GM18508 (cell line): ENCODE results near the gene DUSP11.
"Not testable (repeated sequence)": the region's sequence is repeated elsewhere in the genome, so short reads cannot be mapped to it uniquely, and the experiment has no call there.

Experiments
- ATAC-seq: cut with Tn5 transposase; IDR thresholded peaks from one replicate; pipeline ENCODE4 v1.9.1; 2021; ENCODE audit warnings: moderate number of reproducible peaks; ENCODE audit not compliant: insufficient read depth, unreplicated experiment

Gene DUSP11

DNA sequence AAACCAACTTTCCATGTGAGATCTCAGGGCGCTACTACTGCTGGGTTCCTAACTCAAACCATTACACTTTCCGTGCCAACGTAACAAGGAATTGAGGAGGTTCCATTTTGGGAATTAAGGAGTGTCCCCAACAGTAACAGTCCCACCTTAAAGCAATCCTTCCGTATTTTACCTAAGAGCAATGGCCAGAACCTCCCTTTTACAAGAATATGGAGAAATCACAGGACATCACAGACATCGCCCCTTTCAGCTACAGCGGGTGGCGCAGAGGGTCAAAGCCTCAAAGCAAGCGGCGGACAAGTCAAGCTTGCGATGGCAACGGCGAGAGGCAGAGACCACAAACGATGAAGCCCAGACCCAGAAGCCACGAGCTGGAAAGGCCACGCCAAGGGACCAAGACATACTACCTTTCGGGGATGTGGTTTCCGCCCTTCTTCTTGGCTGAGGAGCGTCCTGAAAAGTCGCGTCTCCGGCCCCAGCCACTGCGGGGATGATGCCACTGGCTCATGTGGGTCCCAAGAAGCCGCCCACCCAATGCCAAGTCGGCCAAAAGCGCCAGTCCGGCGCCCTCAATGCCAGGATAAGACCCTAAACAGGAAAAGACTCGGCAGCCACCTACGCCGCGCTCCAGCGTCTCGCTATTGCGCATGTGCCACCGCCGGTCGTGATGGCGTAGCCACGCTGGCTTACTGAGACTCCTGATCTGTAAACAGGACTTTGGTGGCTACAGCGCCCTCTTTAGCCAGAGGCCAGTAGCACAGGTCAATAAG, at the start of gene DUSP11:
DUSP11 (minus strand) TSS at position 637 of the 770 bp plus-strand sequence; CDS start at position 508, 129 bp downstream.
- ATAC-seq, result peak; percentile 96

DNA sequence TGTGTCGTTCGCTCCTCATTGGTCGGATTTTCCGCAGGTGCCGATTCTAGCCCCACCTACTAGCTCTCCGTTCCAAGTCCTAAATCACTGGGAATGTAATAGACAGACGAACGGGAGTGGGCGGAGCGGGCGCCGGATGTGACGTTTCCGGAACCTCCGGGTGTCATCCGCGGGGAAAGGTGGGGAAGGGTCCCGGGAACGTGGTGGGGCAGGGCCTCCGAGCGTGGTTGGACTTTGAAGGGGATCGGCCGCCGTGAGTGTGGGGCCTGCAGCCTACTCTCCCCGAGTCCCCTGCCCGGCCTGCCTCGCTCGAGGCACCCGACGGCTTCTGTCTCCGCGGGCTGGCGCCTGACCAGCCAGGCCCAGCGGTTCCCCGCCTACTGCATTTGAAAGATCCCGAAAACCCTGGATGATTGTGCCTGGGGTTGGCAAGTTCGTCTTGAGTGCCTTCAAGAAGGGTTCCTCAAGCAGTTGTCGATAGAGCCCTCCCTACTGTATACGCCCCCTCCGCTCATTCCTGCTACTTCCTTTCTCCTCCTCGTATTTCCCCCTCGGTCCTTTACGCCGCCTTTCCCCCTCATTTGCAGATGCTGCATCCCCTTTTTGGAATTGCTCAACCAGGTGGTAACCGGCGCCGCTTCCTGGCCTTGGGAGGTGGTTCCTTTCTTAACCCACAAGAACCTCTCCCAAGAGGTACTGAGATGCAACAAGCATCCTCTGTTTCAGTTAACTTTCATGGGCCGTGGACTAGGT, 49.1 kb upstream of the DUSP11 start, which contains the start of gene STAMBP:
STAMBP (plus strand) TSS at position 144 of the 753 bp plus-strand sequence. CDS start 1,896 bp downstream, outside the sequence.
- ATAC-seq, result peak; percentile 51

DNA sequence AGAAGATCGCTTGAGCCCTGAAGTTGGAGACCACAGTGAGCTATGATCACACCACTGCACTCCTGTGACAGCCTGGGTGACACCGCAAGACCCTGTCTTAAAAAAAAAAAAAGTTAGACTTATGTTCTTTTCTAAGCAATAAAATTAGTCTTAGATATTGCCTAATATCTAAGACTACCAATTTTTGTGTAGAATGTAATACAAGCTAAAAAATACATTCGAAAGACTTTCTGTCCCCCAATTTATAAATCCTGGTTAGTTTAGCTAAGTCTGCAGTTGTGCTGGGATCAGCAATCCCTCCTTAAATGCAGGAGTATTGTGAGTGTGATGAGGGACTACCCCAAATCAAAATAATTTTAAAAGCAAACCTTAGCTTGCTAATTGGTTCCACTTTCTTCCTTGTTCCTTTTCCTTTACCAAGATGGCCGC, 48.5 kb upstream of the DUSP11 start:
- no peak for ATAC-seq

DNA sequence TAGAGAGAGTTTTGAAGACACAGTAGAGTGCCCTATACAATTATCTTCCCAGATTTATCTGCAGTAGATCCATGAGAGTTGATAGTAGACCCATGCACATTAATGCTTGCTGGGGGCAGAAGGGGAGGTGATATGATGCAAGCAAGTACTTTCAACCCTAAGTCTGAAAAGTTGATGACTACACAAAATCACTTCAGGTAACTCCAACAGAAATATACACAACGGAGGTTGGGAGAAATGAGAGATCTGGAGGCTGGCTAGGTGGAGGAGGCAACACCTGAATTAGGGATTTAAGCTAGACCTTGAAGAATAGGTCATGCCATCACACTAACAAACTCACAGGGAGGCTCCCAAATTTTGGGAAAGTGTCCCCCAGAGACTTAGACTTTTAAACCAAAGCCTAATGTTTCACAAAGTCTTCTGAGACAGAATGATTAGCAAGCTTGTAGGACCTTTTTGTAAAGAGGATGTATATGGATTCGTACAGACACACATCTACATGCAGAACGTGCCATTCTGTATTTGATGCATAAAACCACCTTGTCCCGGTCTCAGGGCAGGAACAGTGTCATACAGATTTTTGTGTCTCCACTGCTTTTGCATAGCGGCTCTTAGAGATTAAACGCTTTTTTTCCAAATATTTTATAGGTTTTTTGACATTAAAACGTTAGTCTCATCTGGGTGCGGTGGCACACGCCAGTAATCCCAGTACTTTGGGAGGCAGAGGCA, 47.9 kb upstream of the DUSP11 start:
- no peak for ATAC-seq

DNA sequence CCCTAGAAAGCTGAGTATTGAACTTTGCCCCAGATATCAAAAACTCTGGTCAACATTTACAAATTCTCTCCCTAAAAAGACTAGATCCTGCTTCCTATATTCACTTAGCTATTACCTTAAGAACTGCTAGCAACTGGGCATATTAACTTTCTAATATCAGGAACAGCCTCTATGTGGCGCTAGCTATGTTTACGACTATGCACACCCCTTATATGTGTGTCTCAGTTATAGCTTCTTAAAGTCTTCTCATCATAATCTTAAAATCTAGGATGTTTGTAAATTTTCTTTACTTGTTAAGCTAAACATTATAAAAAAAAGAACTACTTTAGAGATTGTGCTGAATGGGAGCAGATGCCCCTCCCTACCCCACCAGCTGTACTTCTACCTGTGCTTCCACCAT, 47.1 kb upstream of the DUSP11 start:
- ATAC-seq, result no peak

DNA sequence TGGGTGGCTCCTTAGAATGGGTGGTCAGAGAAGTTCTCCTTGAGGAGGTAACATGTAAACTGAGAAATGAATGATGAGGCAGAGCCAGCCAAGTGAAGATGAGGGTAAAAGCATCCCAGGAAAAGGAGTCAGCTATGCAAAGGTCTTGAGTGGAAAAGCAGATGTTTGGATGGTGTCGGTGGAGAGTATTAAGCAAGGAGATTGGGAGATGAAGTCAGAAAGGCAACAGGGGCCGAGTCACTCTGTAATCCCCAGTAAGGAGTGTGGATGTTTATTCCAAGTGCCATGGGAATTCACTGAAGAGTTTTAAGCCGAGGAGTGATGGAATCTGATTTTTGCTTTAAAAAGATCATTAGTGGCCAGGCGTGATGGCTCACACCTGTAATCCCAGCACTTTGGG, 45.5 kb upstream of the DUSP11 start:
- no peak for ATAC-seq

DNA sequence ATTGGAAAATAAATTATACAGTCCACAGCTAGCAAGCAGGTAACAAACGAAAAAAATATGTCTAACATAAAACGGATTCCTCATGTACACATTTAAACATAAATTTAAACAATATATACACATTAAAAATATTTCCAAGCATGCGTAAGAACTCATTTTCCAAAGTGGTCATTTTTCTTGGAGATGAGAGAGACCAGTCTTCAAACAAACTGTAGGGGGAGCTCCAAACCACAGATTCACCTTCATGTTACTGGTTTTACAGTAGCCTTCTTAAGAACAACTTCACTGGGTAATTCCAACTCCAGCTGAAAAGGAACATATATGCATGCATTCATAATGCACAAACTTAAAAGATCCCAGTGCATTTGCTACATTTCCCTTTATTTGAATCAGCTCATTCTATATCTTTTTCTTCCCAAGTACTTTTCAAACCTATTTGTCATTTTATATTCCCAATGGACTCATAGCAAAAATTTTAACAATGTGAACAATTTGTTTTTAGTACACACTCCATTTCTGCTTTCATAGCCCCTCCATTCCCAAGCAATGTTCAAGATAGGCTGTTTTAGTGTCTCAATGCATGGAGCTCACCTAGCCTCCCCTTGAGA, 44.1 kb upstream of the DUSP11 start:
- ATAC-seq, result no peak

DNA sequence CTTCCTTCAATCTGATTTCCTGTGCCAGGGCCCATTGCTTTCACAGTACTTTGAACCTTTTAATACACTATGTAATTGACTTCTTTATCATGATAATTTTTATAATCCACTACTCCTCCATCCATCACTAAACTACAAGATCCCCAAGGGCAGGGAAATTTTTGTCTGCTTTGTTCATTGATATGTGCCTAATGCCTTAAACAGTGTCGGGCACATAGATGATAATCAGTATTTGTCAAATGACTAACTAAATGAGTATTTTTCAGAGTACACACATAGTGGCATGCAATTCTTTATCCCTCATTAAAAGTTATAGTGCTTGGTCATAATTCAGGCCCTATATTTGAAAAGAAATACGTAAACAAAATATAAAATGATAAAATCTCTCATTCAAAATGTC, 43.5 kb upstream of the DUSP11 start:
- no peak for ATAC-seq

DNA sequence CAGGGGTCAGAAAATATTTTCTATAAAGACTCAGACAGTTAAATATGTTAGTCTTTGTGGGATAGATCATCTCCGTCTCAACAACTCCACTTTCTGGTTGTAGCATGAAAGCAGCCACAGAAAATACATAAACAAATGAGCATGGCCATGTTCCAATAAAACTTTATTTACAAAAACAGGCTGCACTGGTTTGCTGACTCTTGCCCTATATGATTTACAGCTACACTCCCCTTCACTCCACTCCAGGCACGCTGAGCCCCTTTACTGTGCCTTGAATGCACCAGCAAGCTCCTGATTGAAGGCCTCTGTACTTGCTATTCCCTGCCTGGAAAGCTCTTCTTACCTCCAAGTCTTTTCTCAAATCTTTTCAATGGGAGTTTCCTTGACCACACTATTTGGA, 43.1 kb upstream of the DUSP11 start:
- ATAC-seq, result no peak

DNA sequence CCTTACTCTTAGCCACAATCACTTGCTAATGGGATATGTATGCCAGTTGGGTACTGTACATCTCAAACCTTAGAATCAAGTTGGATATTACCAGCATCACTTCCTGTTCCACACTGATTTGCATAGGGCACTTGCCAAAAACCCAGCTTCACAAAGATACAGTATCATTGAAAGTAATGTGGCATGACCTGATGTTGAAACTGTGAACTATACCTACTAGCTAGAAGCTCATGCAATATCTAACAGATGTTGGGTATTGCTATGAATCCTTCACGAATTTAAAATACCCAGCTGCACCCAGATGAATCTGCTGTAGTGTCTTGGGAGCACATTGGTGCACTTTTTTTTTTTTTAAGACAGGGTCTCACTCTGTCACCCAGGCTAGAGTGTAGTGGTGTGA, 42.4 kb upstream of the DUSP11 start:
- peak; percentile 66 for ATAC-seq

DNA sequence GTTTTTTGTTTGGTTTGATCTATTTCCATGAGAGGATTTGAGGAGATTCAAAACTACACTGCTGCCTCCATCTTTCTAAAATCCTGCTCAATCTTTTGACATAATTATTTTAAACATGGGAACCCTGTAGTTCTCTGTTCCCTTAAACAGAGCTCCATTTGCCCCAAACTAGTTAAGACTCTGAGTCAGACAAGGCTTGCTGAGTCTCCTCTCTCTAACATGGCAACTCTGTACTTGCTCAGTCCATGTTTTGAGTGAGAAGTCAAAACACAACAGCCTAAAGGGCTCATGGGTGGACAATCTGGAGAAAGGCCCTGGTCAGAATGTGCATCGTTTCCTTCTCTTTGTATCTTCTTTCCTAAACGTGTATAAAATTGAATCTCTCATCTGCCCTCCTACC, 41.8 kb upstream of the DUSP11 start:
- ATAC-seq, result no peak

DNA sequence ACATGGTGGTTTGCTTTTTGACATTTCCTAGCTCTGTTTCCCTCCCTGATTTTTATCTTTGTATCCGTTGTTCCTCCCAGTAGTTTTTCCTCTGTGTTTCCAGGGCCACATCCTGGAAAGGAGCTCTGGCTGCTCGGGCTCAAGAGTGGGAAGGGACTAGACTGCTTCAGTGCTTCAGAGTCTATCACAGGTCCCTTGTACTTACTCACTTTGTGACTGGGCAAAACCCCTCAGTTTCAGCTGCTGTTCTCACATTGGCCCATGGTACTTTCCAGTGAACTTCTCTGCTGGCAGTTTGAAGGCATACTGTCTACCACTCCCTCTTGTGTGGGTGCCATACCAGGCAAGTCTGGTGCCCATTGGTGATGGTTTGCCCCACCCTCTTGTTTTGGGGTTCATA, 41.3 kb upstream of the DUSP11 start:
- peak; percentile 64 for ATAC-seq

DNA sequence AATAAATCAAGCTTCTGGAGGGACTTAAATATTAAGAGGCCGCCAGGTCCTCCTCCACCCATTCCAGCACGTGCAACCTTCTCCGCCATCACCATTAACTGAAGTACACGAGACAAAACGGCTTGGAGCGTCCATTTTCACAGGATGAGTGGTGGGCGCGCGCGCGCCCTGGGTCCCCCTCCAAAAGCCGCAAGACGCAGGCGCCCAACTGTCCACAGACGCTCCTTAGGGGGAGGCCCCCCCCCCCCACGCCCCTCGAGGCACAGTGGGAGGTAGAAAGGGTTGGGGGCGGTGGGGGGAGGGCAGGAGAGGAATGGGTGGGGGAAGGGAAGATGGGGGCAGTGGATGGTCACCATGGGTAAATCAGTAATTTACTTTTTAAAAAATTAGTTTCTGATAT, 38.4 kb upstream of the DUSP11 start:
- ATAC-seq, result no peak

DNA sequence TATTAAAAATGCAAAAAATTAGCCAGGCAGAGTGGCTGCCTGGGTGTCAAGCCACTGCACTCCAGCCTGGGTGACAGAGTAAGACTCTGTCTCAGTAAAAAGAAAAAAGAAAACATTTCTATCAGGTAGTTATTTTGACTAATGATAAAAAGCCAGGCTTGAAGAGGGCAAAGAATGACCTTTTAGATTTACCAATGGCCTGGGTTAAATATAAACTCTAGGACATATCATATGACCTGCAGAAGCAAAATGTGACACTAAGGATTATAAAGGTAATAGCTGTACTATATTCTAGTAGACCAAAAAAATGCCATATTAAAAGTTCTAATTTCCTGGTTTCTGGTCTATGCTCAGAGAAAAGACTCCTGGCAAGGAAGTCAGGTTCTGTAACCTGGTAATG, 32.7 kb upstream of the DUSP11 start:
- ATAC-seq, result no peak

DNA sequence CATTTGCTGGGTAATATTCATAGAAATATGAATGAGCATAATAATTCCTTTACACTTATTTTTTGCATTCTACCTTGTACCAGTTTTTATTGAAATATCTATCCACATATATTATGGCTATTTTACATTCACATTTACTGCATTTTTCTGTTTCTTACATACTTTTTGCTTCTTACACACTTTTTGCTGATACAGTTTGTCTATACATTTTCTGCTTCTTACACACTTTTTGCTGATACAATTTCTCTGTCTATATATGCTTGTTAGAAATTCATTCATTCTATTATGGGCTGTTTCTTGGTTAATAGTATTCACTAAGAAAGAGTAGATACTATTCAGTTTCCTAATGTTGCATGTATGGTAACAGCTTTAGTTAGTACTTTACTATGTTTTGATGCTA, 32.0 kb upstream of the DUSP11 start:
- no peak for ATAC-seq

DNA sequence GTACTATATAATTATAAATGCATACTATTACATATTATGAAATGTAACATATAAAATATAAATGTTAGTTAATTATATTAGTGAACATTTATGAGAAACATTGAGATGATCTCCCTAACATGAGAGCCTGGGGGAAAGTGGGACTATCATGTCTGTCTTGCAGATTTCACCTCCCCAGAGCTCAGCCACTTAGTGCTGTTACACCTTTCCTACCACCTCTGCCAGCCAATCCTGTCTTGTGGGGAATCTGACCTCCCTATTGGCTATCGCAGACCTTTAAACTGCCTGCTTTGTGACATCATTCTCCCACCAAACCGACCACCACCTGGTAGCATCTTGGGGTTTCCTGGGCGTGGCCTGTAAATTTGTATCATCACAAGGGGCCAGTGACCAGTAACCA, 4.0 kb upstream of the DUSP11 start, which contains the start of gene C2orf78:
C2orf78 (plus strand) TSS at position 301 of the 400 bp plus-strand sequence. CDS start 127 bp downstream, outside the sequence.
- ATAC-seq, result not testable (repeated sequence)

DNA sequence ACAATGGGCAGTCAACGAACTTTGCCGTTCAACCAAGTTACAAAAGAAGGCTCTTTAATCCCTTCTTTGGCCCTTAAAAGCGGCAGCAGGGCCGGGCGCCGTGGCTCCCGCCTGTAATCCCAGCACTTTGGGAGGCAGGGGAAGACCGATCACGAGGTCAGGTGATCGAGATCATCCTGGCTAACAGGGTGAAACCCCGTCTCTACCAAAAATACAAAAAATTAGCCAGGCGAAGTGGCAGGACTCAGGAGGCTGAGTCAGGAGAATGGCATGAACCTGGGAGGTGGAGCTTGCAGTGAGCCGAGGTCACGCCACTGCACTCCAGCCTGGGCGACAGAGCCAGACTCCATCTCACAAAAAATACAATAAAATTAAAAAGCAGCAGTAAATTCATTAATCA, 3.5 kb upstream of the DUSP11 start:
- ATAC-seq, result not testable (repeated sequence)

DNA sequence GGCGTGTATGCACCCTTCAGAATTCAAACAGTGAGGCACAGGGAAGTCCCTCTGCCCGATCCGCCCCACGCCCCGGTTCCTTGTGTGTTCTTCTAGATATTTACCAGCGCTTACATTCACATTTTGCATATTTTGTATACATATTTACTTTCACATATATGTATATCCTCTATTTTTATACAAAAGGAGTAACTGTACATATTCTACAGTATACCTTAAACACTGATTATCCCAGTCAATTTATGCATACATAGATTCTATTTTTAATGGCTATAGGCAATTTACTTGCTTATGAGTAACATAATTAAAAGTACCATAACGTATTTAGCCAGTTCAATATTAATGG, 307 bp upstream of the DUSP11 start:
- ATAC-seq, result no peak

DNA sequence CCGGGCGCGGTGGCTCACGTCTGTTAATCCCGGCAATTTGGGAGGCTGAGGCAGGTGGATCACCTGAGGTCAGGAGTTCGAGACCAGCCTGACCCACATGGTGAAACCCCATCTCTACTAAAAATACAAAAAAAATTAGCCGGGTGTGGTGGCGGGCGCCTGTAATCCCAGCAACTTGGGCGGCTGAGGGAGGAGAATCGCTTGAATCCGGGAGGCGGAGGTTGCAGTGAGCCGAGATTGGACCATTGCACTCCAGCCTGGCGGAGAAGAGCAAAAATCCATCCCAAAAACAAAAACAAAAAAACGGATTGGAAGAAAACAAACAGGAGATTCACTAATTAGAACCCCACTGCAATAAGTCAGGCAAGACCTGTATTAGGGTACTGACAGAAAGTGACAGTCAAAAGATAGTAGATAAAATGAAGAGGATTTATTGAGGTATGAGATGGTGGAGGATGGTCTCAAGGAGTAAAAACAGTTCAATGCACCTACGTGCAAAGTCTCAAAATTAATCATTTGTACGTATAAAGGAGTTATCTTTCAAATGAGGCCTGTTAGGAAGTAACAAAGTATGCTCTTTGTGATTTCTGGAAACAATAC, 936 bp downstream of the DUSP11 start:
- ATAC-seq, result not testable (repeated sequence)
